IPS-18c (cell line): ENCODE results near the gene WNT4.

Experiments
- H3K4me3 ChIP-seq: 2 replicates; pipeline ENCODE4 v1.7.0; 2013; ENCODE audit warnings: low read depth, mild to moderate bottlenecking, low read length, moderate library complexity; ENCODE audit not compliant: insufficient read depth
- H3K9me3 ChIP-seq: one replicate; pipeline ENCODE4 v1.6.1; 2013; ENCODE audit warnings: mild to moderate bottlenecking, low read length, moderate library complexity; ENCODE audit not compliant: control insufficient read depth, insufficient read depth

WNT4 gene

DNA sequence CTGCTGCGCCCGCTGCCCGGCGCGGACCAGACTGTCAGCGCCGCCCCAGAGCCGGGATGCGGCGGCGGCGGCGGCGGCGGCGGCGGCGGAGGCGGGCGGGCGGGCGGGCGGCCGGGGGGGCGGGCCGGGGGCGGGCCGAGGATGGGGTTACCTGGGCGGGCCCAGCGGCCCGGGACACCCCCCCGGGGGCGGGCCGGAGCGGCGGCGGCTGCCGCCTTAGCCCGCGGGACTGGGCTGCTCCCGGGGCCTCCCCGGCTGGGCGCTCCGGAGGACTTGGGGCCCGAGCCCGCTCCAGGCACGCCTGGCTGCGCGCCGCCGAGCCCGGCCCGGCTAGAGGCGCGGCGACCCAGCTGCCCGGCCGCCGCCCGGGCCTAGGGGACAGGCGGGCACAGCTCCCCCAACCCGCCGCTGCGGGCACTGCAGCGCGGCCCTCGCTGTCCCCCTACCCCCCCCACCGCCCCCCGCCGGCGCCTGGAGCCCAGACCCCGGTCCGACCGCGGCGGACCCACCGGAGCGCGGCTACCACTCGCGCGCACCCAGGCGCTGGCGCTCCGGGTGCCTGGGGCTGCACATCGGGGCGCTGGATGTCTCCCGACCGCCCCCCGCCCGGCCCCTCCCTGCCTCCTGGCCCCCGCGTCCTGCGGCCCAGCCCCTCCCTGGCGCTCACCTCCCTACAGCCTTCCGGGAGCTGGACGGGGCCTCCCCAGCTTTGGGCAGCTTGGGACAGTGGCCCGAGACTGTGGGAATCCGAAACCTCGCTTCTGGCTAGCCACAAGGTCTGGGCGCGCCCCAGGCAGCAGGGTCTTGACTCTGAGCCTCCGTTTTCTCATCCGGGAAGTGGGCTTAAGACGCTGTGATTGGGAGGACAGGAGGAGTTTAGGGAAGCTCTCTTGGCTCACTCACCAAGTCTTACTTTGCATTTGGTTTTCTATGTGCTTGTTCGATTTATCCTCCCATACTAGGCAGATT lies at the start of gene WNT4:
TSS of gene WNT4 (minus strand) at position 33 of the 969 bp plus-strand sequence. CDS start 175 bp downstream, outside the sequence.
- H3K4me3 ChIP-seq: peak within 1 kb of the TSS; percentile 58

DNA sequence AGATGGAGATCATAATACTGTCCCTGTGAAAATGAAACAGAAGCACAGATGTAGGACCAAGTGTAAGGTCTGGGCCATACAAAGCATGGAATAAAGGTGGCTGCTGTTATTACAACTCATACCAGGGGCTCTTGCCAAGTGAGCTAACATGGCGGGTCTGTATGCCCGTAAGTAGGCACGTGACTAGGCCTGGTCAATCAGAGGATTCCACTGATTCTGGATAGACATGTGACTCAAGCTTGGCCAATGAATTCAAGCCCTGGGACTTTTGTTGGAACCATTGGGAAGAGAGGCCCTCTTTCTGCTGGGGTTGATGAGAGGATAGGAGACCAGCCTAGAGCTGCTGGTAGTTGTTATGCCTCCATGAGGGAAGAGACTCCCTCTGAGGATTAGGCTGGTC lies 47.8 kb upstream of the WNT4 start:
- no peaks in the 10 kb centered on the region for H3K9me3 ChIP-seq
- H3K4me3 ChIP-seq: no peak overlapping the region

More for the DNA sequence above, at the start of gene WNT4:
- no peaks in the 10 kb centered on the region for H3K9me3 ChIP-seq

DNA sequence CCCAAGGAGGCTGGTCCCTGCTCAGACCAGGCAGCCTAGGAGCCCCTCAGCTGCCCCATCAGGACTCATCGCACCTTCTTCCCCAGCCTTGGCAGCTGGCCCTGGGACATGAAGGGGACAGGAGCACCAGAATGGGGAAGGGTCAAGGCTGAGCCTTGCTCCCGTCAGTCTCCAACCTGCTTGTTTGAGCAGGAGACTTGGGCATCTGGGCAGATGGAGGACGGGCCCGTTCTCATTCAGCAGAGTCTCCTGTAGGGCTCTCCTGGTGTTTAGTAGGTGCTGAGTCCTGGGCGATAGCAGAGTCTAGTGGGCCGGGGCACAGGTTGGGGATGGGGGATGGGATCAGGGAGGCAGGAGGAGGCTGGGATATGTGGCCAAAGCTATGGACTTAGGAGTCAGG lies 47.4 kb upstream of the WNT4 start:
- H3K4me3 ChIP-seq: no peak overlapping the region
- no peaks in the 10 kb centered on the region for H3K9me3 ChIP-seq

DNA sequence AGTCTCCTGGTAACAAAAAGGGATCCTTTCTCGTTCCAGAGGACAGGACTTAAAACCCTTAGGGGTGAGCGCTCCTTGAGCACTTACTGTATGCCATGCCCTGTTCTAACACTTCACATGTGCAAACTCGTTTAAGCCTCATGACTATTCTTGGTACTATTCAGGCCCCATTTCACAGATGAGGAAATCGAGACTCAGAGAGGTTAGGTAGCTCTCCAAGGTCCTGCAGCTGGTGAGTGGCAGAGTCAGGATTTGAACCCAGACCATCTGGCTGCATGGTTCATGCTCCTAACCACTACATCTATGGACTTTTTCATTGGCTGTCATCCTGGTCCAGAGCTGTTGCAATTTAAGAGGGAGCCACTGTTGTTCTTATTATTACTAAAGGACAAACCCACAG lies 46.7 kb upstream of the WNT4 start:
- Histone ChIP-seq H3K4me3 (no peak overlapping the region), H3K9me3 (no peaks in the 10 kb centered on the region)

DNA sequence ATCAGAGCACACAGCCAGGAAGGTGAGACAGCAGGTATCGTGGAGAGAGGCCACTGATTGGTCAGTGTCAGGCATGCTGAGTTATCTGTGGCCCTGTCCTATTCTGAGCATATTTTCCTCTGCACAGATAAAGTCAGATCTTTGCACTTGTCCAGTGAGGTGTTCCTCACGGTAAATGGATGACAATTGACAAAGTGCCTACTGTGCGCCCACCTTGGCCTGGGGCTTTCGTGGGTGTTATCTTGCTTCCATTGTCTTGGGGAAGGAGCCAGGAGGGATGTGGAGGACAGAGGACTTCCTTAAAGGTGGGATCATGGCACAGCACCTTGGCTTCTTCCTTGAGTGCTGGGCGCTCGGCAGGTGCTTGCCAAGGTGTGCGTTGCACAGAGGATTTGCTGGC lies 46.0 kb upstream of the WNT4 start:
- no peaks in the 10 kb centered on the region for H3K9me3 ChIP-seq
- no peak overlapping the region for H3K4me3 ChIP-seq

DNA sequence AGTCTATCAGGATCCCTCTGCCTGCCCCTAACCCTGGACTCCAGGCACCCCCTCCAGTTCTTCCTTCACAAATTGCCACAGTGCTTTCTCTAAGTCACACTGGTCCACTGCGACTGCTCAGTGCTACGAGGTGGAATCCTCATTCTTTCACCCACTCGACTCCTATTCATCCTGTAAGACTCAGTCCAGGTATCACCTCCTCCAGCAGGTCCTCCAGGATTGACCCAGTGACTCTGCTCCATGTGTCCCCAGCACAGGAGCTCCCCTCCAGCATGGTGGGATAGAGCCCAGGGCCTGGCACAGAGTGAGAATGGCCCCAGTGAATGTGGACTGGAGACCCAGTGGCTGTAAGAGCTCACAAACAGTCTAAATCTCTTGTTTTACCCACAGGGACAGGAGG lies 45.5 kb upstream of the WNT4 start:
- no peak overlapping the region for H3K4me3 ChIP-seq
- H3K9me3 ChIP-seq: no peaks in the 10 kb centered on the region

DNA sequence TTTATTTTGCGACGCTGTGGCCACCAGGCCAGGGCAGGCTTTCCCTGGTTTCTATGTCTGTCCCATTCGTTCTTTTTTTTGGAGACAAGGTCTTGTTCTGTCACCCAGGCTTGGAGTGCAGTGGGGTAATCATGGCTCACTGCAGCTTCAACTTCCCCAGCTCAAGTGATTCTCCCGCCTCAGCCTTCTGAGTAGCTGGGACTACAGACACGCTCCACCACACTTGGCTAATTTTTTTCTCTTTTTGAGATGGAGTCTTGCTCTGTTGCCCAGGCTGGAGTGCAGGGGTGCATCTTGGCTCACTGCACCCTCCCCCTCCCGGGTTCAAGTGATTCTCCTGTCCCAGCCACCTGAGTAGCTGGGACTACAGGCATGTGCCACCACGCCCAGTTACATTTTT lies 43.4 kb upstream of the WNT4 start:
- H3K9me3 ChIP-seq: no peaks in the 10 kb centered on the region
- H3K4me3 ChIP-seq: no peak overlapping the region

DNA sequence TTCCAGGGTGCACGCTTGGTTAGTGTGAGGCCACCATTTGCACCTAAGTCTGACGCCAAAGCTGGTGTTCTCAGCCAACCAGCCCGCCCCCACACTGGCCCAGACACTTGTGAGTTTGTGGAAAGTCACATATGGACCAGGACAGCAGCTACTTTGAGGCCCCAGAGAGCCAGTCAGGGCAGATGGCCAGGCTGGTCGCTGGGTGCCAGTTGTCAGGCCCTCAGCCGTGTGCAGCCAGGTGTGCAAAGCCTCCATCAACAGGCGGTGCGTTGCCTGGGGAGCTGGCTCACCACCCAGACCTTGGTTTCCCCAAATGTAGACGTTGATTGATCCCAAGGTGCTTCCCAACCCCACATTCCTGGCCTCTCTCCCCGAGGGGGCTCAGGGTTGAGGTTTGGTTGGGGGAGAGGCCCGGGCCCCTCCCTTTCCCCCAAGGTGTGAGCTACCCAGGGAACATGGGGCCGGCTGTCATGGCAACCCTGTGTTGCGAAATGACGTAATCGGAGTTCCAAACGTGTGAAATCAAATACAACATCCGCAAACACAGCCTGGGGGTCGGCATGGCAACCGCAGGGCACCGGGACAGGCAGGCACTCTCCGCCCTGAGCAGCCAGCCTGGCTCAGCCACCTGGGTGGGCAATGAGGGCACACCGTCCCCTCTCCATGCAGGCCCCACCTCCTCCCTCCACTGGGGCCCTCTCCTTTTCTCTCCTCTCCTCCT lies 42.2 kb upstream of the WNT4 start:
- no peak overlapping the region for H3K4me3 ChIP-seq
- no peaks in the 10 kb centered on the region for H3K9me3 ChIP-seq

DNA sequence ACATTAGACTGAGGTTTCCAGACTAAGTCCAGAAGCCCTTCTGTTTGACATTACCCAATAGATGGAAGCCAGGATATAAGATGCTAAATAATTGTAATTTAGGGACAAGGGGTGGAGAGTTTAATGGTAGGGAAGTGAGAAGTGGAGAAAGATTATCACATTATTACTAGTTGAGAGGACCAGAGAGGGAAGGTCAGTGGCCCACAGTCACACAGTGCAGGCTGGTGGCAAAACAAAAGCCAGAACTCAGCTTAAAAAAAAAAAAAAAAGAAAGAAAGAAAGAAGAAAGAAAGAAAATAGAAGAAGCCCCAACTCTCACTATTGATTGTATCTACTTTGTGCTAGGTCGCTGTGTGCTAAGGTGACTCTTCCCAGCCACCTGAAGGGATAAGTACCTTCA lies 41.6 kb upstream of the WNT4 start:
- Histone ChIP-seq H3K4me3 (no peak overlapping the region), H3K9me3 (no peaks in the 10 kb centered on the region)

DNA sequence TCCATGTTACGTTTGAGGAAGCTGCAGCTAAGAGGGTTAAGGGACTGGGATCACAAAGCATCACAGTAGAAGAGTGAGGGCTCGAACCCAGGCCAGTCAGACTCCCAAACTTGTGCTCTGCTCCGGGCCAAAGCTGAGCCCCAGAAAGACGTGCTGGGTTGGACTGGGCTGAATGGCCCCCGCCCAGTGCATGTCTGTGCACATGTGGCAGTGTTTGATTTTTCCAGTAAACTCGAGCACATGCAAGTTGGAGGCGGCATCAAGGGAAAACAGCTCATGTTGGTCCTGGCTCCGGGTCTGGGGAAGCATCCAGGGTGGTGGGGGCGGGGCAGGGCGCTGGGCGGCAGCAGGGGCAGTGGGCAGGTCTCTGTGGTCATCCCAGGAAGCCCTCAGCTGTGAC lies 39.8 kb upstream of the WNT4 start:
- H3K4me3 ChIP-seq: no peak overlapping the region

DNA sequence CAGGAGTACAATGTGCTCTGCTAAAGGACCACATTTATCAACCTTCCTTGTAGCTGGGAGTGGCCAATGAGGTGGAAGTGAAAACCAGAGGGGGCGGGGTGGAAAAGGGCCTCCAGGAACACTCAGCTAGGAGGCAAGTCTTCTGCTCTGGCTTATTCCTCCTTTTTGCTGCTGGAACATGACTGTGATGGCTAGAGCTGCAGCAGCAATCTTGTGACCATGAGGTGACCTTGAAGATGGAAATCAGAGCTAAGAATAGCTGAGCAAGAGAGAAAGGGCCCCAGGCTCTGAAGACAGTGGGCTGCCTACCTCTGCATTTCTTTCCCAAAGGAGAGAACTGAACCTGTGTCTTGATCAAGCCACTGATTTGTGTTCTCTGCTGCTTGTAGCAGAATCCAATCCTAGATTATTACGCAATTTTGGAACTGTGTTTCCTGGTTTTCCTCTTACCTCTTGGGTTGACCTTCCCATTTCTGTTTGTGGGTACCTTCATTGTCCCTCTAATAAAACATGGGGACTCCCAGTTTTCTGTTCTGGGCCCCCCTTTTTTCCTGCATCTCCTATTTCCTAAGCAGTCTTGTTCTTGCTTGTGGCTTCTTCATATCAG lies 36.4 kb upstream of the WNT4 start:
- Histone ChIP-seq H3K4me3 (no peak overlapping the region), H3K9me3 (peaks cover 2% of the 10 kb centered on the region)

More for the DNA sequence above, 39.8 kb upstream of the WNT4 start:
- no peaks in the 10 kb centered on the region for H3K9me3 ChIP-seq

DNA sequence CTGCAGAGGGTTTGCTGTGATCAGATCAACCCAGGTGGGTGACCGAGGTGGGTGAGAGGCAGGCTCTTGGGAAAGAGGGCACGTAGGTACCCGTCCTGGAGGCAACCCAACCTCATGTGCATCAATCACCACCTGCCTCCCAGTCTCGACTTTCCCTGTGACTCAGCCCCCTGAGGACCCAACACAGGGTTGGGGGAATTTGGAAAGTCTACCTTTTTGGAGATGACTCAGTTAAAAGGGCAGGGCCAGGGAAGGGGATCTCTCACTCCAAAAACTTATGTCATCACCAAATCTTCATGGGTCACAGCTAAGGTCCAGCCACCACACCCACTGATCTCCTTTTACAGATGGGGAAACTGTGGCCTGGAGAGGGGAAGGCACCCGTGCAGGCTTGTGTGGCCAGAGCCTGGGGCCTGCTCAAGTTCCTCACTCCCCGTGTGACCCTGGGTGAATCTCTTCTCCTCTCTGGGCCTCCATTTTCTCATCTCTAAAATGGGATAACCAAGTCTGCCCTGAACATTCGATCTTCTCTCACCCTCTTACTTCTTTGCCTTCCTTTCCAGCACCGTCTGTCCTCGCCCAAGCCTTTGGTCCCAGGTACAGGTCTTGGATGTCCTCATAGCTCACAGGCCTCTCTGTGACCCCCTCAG lies 34.6 kb upstream of the WNT4 start:
- Histone ChIP-seq H3K4me3 (no peak overlapping the region), H3K9me3 (peaks cover 3% of the 10 kb centered on the region)

DNA sequence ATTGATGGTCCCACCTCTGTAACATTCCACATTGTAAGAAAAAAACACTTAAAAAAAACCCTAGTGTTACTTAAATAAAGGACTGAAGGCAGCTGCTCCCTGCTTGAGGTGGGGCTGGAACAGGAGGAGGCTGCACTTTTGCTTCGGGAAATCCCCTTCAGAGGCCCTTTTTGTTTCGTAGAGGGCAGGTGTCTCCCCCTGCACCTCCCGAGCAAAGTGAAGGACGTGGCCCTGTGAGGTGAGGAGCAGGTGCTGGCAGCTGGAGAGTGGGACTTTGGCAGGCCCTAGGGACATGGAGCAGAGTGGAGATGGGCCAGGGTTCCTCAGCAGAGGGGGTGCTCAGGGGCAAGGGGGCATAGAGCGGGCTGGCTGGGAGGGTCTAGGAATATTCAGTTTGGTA lies 33.4 kb upstream of the WNT4 start:
- Histone ChIP-seq H3K9me3 (peaks cover 3% of the 10 kb centered on the region), H3K4me3 (no peak overlapping the region)

DNA sequence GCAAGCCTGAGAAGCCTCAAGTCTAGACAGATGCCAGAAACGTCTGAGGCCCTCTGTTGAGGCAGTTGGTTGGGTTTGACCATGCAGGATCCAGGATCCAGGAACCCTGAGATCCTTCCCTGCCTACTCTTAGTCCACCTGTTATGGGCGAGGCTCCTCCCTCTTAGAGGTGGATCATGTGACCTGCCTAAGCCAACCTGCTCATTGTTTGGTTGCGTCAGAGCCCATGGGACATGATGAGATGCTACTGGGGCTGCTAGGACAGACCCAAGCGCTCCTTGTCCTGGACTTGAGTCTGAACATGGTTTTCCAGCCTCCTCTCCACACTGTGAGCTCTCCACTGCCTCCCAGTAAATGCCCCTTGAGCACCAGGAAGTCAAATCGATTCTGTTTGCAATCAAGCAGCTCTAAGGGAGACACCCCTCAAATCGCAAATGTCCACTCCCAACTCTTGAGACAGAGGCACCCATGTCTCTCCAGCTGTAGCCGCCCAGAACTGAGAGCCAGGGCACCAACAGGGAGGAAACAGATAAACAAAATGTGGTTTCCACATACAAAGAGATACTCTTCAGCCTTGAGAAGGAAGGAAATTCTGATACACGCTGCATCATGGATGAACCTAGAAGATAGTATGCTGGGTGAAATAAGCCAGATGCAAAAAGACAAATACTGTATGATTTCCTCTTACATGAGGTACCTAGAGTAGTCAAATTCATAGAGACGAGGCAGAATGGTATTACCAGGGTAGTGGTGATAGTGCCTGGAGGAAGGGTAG lies 31.7 kb upstream of the WNT4 start:
- H3K4me3 ChIP-seq: no peak overlapping the region

DNA sequence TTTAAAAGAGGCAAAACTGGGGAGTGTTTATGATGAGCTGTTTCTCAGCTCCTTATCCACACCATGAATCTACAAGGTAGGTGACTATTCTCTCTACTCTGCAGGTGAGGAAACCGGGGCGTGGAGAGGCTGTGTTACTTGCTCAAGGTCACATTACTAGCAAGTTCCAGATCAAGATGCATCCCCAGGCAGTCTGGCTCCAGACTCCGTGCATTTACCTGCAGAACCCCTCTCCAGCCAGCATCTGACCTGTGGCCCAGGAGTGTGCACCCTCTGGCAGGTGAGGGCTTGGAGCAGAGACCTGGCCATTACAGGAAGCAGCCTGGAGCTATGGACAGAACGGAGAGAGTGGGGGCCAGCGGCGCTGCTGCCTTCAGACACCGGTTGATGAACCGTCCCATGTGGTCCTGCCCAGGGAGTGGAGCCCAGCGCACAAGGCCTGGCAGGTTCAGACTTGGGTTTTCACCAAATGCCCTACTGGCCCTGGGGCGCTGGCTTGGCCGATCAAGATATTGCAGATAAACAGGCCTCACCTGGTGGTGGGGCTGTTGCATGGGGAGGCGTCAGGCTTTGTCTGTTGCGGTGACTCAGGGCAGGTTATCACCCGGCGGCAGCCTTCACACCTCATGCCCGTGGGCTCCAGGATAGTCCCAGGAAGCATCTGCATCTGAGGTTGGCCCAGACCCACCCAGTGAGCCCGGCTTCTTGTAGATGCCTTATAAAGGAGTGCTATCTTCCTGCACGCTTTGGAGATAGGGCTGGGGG lies 29.2 kb upstream of the WNT4 start:
- Histone ChIP-seq H3K9me3 (peaks cover 3% of the 10 kb centered on the region), H3K4me3 (no peak overlapping the region)

More for the DNA sequence above, 31.7 kb upstream of the WNT4 start:
- H3K9me3 ChIP-seq: peaks cover 3% of the 10 kb centered on the region

DNA sequence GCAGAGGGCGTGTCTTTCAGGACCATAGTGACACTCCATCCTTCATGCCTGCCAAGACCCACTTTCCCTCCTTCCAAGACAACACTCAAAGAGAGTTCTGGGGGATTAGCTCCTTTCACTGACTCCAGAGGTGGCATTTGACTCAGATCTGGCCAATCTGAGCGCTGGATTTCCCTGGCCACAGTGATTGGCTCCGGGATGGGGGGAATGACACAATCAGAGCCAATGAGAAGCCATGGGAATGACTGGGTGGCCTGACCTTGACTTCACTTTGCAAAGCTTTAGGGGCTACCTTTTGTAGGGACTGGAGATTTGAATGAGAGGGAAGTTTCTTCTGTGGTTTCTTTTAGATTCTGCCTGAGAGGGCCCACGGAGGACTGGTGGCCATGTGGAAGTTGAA lies 26.9 kb upstream of the WNT4 start:
- no peak overlapping the region for H3K4me3 ChIP-seq
- H3K9me3 ChIP-seq: peaks cover 3% of the 10 kb centered on the region
